Neural cell (in vitro differentiated cells): ENCODE measurements around the gene CD48. TPM values are rescaled to one million over a fixed set of nuclear protein-coding genes. Genes with fewer than 3 reads are reported as not detected.

Source experiments
- H2AFZ ChIP-seq: fragments of 200-600, 300-800 bp; sonication (generic), shearing (Covaris generic); 2 replicates; pipeline ENCODE4 v1.6.0; 2014; ENCODE audit warnings: low read depth, mild to moderate bottlenecking, antibody characterized with exemption, low read length, moderate library complexity
- H3F3A ChIP-seq: fragments of 200-600 bp; shearing (Covaris generic); 2 replicates; pipeline ENCODE4 v1.6.1; 2016; ENCODE audit warnings: mild to moderate bottlenecking, moderate library complexity, mixed read lengths, antibody characterized with exemption, low read length; ENCODE audit not compliant: insufficient read depth, poor library complexity, severe bottlenecking
- H3K27ac ChIP-seq: fragments of 200-600, 300-800 bp; sonication (generic), shearing (Covaris generic); 2 replicates; pipeline ENCODE4 v1.5.1; 2014; ENCODE audit warnings: mild to moderate bottlenecking, low read length, moderate library complexity
- H3K27me3 ChIP-seq: fragments of 300-800, 200-600 bp; sonication (generic), shearing (Covaris generic); 2 replicates; pipeline ENCODE4 v1.6.0; 2014; ENCODE audit warnings: mild to moderate bottlenecking, low read depth, low read length, moderate library complexity; ENCODE audit not compliant: insufficient read depth
- H3K36me3 ChIP-seq: fragments of 300-800, 200-600 bp; sonication (generic), shearing (Covaris generic); 2 replicates; pipeline ENCODE4 v1.5.1; 2014; ENCODE audit warnings: mild to moderate bottlenecking, antibody characterized with exemption, low read length, moderate library complexity; ENCODE audit not compliant: insufficient read depth
- H3K4me2 ChIP-seq: fragments of 300-800, 200-600 bp; sonication (generic), shearing (Covaris generic); 2 replicates; pipeline ENCODE4 v1.6.0; 2014; ENCODE audit warnings: mild to moderate bottlenecking, low read length
- H3K4me3 ChIP-seq: fragments of 300-800, 200-600 bp; sonication (generic), shearing (Covaris generic); 2 replicates; pipeline ENCODE4 v1.5.1; 2014; ENCODE audit warnings: mild to moderate bottlenecking, low read length, moderate library complexity
- H3K79me2 ChIP-seq: fragments of 200-600 bp; shearing (Covaris generic); replicated peaks from 2 replicates; pipeline ENCODE4 v1.6.0; 2014; ENCODE audit warnings: mild to moderate bottlenecking, low read length, moderate library complexity; ENCODE audit not compliant: insufficient read depth
- H3K9ac ChIP-seq: fragments of 300-800, 200-600 bp; sonication (generic), shearing (Covaris generic); 2 replicates; pipeline ENCODE4 v1.6.1; 2016; ENCODE audit warnings: mild to moderate bottlenecking, low read length, mixed read lengths
- H3K9me2 ChIP-seq: fragments of 200-600 bp; shearing (Covaris generic); 2 replicates; pipeline ENCODE4 v1.6.1; 2016; ENCODE audit warnings: mild to moderate bottlenecking, low read length, mixed read lengths; ENCODE audit not compliant: insufficient read depth
- H3K9me3 ChIP-seq: fragments of 200-600, 300-800 bp; sonication (generic), shearing (Covaris generic); 2 replicates; pipeline ENCODE4 v1.6.1; 2016; ENCODE audit warnings: mild to moderate bottlenecking, mixed run types, low read length, moderate library complexity, mixed read lengths
- H4K20me1 ChIP-seq: fragments of 200-600 bp; shearing (Covaris generic); 2 replicates; pipeline ENCODE4 v1.6.1; 2016; ENCODE audit warnings: mild to moderate bottlenecking, mixed run types; ENCODE audit not compliant: insufficient read depth
- EP300 ChIP-seq: fragments of 450-650 bp; conservative IDR thresholded peaks from 2 replicates; pipeline ENCODE4 v1.6.1; 2014; ENCODE audit warnings: antibody characterized with exemption, mild to moderate bottlenecking, moderate library complexity; ENCODE audit not compliant: poor library complexity, severe bottlenecking
- EZH2 ChIP-seq: fragments of 200-600, 300-800 bp; shearing (Covaris generic), sonication (generic); IDR thresholded peaks from 2 replicates; pipeline ENCODE4 v1.6.1; 2014; ENCODE audit warnings: antibody characterized with exemption, low read length, borderline replicate concordance, mild to moderate bottlenecking; ENCODE audit not compliant: insufficient read depth, poor library complexity, severe bottlenecking
- MXI1 ChIP-seq: fragments of 450-650 bp; conservative IDR thresholded peaks from 2 replicates; pipeline ENCODE4 v1.6.1; 2014; ENCODE audit warnings: antibody characterized with exemption, mild to moderate bottlenecking; ENCODE audit not compliant: poor library complexity, severe bottlenecking
- POLR2AphosphoS5 ChIP-seq: IDR thresholded peaks from 2 replicates; pipeline ENCODE4 v1.6.1; 2012
- RAD21 ChIP-seq: fragments of 450-650 bp; conservative IDR thresholded peaks from 2 replicates; pipeline ENCODE4 v1.6.1; 2014; ENCODE audit warnings: antibody characterized with exemption, mild to moderate bottlenecking, moderate library complexity
- REST ChIP-seq: IDR thresholded peaks from 2 replicates; pipeline ENCODE4 v1.6.1; 2012; ENCODE audit warnings: borderline replicate concordance
- SMC3 ChIP-seq: fragments of 450-650 bp; conservative IDR thresholded peaks from 2 replicates; pipeline ENCODE4 v1.6.1; 2014; ENCODE audit warnings: antibody characterized with exemption, mild to moderate bottlenecking, moderate library complexity; ENCODE audit not compliant: poor library complexity
- TAF1 ChIP-seq: IDR thresholded peaks from 2 replicates; pipeline ENCODE4 v1.6.1; 2012; ENCODE audit warnings: low read depth
- polyA plus RNA-seq: library from polyadenylated mRNA; depleted of rRNA; stranded (reverse); fragments of >200 nt; gene quantifications from 2 replicates; pipeline ENCODE4 v1.2.3, GENCODE V29; 2014
- TF ChIP-seq, protein P1 (sequence below): fragments of 450-650 bp; IDR thresholded peaks from 2 replicates; pipeline ENCODE4 v1.5.1; 2014; ENCODE audit warnings: antibody characterized with exemption, mild to moderate bottlenecking, moderate library complexity; ENCODE audit not compliant: poor library complexity, severe bottlenecking

Gene CD48
- polyA plus RNA-seq, 1 donor from 2014 or later, result not detected

DNA sequence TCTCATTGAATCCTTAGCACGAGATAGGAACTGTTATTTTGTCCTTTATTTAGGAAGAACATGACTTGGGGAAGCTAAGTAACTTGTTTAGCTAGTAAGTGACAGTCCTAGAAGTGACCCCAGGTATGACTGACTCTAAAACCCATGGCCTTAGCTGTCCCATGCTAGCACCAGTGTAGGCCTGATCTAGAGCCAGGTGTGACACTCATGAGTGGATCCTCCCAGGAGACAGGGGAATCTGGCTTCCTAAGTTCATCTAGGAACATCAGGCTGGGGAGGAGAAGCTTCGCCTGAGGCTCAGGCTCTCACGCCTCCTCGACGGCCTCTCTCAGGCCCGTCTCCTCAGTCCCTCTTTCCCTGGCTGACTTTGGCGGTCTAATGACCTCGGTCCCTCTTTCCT lies 31.2 kb downstream of the CD48 start:
- no peak overlapping the region for H2AFZ ChIP-seq
- no peaks in the 10 kb centered on the region for H4K20me1 ChIP-seq
- no peaks in the 10 kb centered on the region for H3K27me3 ChIP-seq
- H3F3A ChIP-seq, result no peaks in the 10 kb centered on the region
- no peak overlapping the region for H3K27ac ChIP-seq
- no peaks in the 10 kb centered on the region for H3K9me3 ChIP-seq
- no peaks in the 10 kb centered on the region for H3K79me2 ChIP-seq
- TF ChIP-seq POLR2AphosphoS5, result no peak
- TF ChIP-seq, protein P1, sequence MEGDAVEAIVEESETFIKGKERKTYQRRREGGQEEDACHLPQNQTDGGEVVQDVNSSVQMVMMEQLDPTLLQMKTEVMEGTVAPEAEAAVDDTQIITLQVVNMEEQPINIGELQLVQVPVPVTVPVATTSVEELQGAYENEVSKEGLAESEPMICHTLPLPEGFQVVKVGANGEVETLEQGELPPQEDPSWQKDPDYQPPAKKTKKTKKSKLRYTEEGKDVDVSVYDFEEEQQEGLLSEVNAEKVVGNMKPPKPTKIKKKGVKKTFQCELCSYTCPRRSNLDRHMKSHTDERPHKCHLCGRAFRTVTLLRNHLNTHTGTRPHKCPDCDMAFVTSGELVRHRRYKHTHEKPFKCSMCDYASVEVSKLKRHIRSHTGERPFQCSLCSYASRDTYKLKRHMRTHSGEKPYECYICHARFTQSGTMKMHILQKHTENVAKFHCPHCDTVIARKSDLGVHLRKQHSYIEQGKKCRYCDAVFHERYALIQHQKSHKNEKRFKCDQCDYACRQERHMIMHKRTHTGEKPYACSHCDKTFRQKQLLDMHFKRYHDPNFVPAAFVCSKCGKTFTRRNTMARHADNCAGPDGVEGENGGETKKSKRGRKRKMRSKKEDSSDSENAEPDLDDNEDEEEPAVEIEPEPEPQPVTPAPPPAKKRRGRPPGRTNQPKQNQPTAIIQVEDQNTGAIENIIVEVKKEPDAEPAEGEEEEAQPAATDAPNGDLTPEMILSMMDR, result no peak
- no peak for TF ChIP-seq EZH2
- no peak for TF ChIP-seq SMC3
- no peak for TF ChIP-seq EP300
- no peak for TF ChIP-seq TAF1
- TF ChIP-seq RAD21, result no peak
- no peak for TF ChIP-seq MXI1
- no peak for TF ChIP-seq REST
- no peak overlapping the region for H3K4me2 ChIP-seq
- H3K9ac ChIP-seq, result no peak overlapping the region
- no peaks in the 10 kb centered on the region for H3K9me2 ChIP-seq
- no peaks in the 10 kb centered on the region for H3K36me3 ChIP-seq
- no peak overlapping the region for H3K4me3 ChIP-seq

DNA sequence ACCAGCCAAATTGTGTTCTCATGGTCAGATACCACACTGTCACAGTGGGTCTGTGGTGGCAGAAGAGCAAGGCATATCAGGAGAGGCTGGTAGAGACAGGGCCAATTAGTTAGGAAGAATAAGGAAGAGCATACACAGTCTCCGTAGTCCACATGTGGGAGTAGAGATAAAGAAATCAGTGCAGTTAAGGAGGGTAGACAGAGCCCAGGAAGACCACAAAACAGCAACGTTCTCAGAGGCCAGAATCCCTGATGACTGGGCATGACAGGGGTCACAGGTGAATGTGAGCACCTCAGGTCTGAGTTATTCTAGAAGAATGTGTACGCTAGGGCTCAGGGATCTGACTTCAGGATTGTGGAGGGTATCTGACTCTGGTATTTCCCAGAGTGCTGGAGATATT lies 31.7 kb downstream of the CD48 start:
- H3K36me3 ChIP-seq, result no peaks in the 10 kb centered on the region
- H3K4me2 ChIP-seq, result no peak overlapping the region
- no peaks in the 10 kb centered on the region for H4K20me1 ChIP-seq
- no peaks in the 10 kb centered on the region for H3K79me2 ChIP-seq
- H3K27me3 ChIP-seq, result no peaks in the 10 kb centered on the region
- H3K9ac ChIP-seq, result no peak overlapping the region
- H3K9me3 ChIP-seq, result no peaks in the 10 kb centered on the region
- no peak overlapping the region for H3K27ac ChIP-seq
- H3K4me3 ChIP-seq, result no peak overlapping the region
- no peaks in the 10 kb centered on the region for H3F3A ChIP-seq
- no peaks in the 10 kb centered on the region for H3K9me2 ChIP-seq
- TF ChIP-seq RAD21 (no peak), TAF1 (no peak), EP300 (no peak), SMC3 (no peak), MXI1 (no peak), POLR2AphosphoS5 (no peak), REST (no peak), EZH2 (no peak)
- TF ChIP-seq, protein P1, result no peak
- H2AFZ ChIP-seq, result no peak overlapping the region
